Head of caudate nucleus (tissue), 42 donors: ENCODE results near the gene CALN1.
"Not testable (repeated sequence)": the region's sequence is repeated elsewhere in the genome, so short reads cannot be mapped to it uniquely, and the experiment has no call there.

Experiments used
- DNase-seq, 42 donors: peaks; one replicate each; pipeline versions ENCODE4 v3.0.0 to v3.0.0-alpha.2; 2020 to 2021; ENCODE audit warnings: mixed read lengths in 7 of 42
- intact Hi-C: fragments of 100-400 bp; cut with DNase I; formaldehyde crosslinking; loops from one replicate; pipeline ENCODE4 v1.15.0; 2022

The CALN1 gene

GRCh38 chr7:72223351-72223750 lies 188.8 kb downstream of the CALN1 start:
- DNase-seq = no peak
- intact Hi-C loops = no loop called here

GRCh38 chr7:72222136-72222535 lies 190.0 kb downstream of the CALN1 start:
- no peak for DNase-seq

GRCh38 chr7:72219500-72219899 lies 192.6 kb downstream of the CALN1 start:
- intact Hi-C loops = no loop called here
- no peak for DNase-seq

More at GRCh38 chr7:72222136-72222535, 190.0 kb downstream of the CALN1 start:
- intact Hi-C loops = no loop called here

- intact Hi-C loops = no loop called here
- DNase-seq = peak in 2 of 42 donors; percentile 22 to 41
Observed at GRCh38 chr7:72217151-72217550, 195.0 kb downstream of the CALN1 start.

- intact Hi-C loops = no loop called here
- DNase-seq = peak in 1 of 42 donors; percentile 20
Observed at GRCh38 chr7:72213769-72214168, 198.4 kb downstream of the CALN1 start.

DNA sequence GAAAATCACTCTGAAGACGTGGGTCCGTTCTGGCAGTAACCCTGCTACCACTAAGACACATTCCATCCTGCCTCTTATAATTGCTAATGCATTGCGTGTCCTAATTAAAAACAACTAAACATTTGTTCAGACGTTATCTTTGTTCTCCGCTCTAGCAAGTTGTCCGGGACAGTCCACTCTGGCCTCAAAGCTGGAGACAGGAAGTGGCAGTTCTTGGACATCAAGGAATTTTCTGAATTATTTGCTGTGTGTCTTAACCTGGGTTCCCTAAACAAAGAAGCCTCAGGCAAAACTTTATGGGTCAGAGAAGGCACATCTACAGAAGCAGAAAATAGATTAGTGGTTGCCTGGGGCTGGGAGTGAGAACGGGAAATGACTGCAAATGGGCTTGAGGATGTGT lies 199.1 kb downstream of the CALN1 start:
- intact Hi-C loops = no loop called here
- peak in 1 of 42 donors; percentile 35 for DNase-seq

- intact Hi-C loops = no loop called here
- no peak for DNase-seq
Observed at GRCh38 chr7:72211175-72211574, 201.0 kb downstream of the CALN1 start.

DNA sequence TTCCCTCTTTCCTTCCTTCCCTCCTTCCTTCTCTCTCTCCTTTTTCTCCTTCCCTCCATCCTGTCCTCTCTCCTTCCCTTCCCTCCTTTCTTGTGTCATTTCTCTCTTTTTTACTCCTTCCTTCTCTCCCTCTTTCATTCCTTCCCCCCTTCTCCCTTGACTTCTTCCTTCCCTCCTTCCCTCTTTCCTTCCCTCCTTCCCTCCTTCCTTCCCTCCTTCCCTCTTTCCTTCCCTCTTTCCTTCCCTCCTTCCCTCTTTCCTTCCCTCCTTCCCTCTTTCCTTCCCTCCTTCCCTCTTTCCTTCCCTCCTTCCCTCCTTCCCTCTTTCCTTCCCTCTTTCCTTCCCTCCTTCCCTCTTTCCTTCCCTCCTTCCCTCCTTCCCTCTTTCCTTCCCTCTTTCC lies 203.1 kb downstream of the CALN1 start:
- intact Hi-C loops, DNase-seq: not testable (repeated sequence)

DNA sequence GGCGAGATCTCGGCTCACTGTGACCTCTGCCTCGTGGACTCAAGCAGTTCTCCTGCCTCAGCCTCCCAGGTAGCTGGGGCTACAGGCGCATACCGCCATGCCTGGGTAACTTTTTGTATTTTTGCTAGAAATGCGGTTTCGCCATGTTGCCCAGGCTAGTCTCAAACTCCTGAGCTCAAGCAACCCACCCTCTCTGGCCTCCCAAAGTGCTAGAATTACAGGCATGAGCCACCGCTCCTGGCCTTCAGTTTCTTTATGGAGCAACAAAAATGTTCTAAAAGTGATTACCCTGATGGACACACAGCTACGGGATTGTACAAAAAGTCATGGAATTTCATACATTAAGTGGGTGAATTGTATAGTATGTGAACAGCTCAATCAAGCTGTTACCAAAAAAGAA lies 216.0 kb downstream of the CALN1 start:
- intact Hi-C loops = no loop called here
- DNase-seq = no peak

GRCh38 chr7:72190919-72191318 lies 221.2 kb downstream of the CALN1 start:
- DNase-seq = peak in 1 of 42 donors; percentile 12
- intact Hi-C loops = no loop called here

GRCh38 chr7:72190146-72190545 lies 222.0 kb downstream of the CALN1 start:
- no peak for DNase-seq
- intact Hi-C loops = no loop called here

DNA sequence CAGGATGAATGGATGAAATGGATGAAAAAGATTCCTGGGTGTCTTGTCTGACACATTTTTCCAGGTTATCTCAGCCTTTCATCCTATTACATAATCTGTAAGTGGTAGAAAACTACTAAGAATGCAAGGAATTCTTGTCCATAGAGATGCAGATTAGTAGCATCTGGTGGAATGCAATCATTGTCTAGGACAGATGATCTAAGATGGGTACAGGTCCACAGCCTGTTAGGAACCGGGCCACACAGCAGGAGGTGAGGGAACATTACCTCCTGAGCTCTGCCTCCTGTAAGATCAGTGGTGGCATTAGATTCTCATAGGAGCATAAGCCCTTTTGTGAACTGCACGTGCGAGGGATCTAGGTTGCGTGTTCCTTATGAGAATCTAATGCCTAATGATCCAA lies 225.0 kb downstream of the CALN1 start:
- intact Hi-C loops = no loop called here
- no peak for DNase-seq

GRCh38 chr7:72183835-72184234 lies 228.3 kb downstream of the CALN1 start:
- no peak for DNase-seq
- intact Hi-C loops = no loop called here

DNA sequence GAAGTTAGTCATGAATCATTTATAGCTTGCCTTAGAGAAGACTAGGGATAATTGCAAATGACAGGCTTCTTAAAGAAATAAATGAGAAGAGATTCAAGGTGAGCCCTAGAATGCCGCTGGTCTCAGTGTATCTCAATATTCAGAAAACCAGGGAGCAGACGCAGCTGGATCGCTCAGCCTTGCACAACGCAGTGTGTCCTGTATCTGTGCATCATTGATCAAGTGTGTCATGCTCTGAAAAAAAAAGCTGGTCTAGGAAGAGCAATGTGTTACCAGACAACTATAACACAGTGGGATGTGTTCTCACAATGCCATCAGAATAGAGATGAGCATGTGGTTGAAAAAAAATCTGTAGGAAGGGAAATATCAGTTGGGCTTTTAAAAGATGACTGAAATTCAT lies 230.1 kb downstream of the CALN1 start:
- peak in 6 of 42 donors; percentile 5 to 53 (median 18) for DNase-seq
- intact Hi-C loops = no loop called here

GRCh38 chr7:72176875-72177274 lies 235.3 kb downstream of the CALN1 start:
- peak; percentile 33 to 88 (median 72) for DNase-seq
- intact Hi-C loops = no loop called here

DNA sequence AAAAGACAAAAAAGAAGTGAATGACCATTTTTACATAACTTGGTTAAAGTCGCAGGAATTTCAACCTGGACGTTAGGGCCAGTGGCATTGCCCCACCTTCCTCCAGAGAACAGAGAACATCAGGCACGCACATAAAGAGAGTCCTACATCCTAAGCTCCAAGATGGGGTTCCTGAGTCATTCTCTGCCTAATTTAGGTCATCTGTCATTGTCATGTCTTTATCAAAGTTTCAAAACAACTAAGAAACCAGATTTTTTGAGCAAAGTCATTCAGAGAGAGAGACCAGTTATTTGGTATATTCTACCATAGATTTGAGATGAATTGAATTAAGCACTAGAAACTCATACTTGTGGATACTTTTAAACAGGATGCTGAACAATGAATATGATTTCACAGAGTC lies 241.7 kb downstream of the CALN1 start:
- DNase-seq = no peak
- intact Hi-C loops = no loop called here

- DNase-seq = no peak
- intact Hi-C loops = no loop called here
Observed at GRCh38 chr7:72163271-72163670, 248.9 kb downstream of the CALN1 start.

DNA sequence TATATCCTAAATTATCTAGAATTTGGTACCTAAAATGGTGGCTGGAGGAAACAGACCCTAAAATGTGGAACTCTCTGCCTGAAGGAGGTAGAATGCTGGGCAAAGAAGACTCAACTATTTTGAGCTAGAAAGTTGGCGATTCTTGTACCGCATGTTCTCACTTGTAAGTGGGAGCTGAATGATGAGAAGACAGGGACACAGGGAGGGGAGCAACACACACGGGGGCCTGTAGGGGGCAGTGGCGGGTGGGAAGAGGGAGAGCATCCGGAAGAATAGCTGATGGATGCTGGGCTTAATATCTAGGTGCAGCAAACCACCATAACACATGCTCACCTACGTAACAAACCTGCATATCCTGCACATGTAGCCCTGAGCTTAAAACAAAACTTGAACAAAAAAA lies 250.6 kb downstream of the CALN1 start:
- DNase-seq = peak in 3 of 42 donors; percentile 23 to 44 (median 33)
- intact Hi-C loops = no loop called here

DNA sequence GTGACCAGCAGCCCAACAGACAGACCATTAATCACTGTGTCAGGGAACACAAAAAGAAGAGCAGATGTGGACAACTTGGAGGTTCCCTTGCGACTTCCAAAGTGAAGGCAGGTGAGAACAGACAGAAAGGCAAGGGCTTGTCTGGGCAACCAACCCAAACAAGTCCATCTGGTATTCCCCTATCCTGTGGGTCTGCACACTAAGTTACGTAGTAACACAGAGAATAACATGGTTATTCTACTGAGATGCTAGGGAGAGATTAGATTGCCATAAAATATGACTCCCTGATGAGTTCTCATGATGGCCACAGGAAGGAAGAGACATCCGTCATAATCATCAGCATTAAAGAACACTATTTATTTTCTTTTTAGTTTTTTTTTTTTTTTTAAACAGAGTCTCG lies 252.2 kb downstream of the CALN1 start:
- intact Hi-C loops = no loop called here
- DNase-seq = no peak

GRCh38 chr7:72156671-72157070 lies 255.5 kb downstream of the CALN1 start:
- intact Hi-C loops = no loop called here

DNA sequence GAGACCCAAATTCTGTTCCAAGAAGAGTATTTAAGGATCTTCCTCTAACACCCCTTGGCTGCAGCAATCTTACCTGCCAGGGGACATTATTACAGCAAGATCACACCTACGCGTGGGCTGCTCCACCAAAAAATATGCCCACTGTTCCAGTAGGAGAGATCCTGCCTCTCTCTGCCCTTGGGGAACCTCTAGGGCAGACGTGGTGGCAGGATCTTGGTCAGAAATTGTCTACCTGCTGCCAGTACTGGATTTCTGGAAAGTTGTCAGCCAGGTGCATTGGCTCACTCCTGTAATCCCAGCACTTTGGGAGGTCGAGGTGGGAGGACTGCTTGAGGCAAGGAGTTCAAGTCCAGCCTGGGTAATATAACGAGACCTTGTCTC lies 259.0 kb downstream of the CALN1 start:
- DNase-seq = peak in 2 of 42 donors; percentile 9 to 26
- intact Hi-C loops = no loop called here

More at GRCh38 chr7:72156671-72157070, 255.5 kb downstream of the CALN1 start:
- DNase-seq = no peak
